IPS DF 19.7 (cell line): Measurements from ENCODE around the gene MAN1A1.

Experiments used
- DNase-seq: peaks from one replicate; pipeline ENCODE4 v3.0.0-alpha.2; 2013; ENCODE audit warnings: low read depth, low spot score

Gene MAN1A1

DNA sequence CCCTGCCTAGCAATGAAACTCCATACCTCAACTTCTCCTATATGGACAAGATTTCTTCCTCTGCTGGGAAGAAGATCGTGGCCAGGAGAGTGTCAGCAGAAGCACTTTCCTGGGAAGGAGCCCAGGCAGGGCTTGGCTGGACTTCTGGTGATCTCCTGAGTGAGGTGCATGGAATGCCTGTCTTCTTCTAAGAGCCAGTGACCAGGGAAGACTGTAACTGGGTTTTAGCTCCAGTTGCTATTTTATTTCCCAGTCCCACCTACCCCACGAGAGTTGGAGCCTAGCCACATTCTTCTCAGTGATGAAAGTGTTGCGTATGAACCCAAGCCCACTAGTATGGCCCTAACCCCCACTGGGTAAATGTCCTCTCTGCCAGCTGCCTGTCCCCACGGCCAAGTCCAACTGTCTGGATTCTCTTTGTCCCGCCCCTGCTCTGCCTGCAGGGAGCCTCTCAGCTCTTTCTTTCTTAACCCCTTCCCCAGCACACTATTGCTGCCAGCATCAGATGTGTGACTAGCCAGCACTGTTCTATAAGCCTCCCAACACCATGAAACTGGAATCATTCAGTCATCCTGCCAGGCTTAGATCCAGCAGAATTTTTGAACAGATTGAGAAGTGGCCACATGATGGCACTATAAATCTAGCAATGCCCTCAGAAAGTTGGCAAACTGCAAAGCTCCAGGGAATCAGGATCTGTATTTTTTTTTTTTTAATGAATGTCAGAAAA lies 201.3 kb downstream of the MAN1A1 start:
- no peak for DNase-seq

- DNase-seq: no peak
Observed at GRCh38 chr6:119147101-119148053, 202.2 kb downstream of the MAN1A1 start.

- DNase-seq: no peak
Observed at GRCh38 chr6:119145111-119145510, 204.4 kb downstream of the MAN1A1 start.

- DNase-seq: no peak
Observed at GRCh38 chr6:119142637-119143036, 206.9 kb downstream of the MAN1A1 start.

- no peak for DNase-seq
Observed at GRCh38 chr6:119142041-119142440, 207.5 kb downstream of the MAN1A1 start.

DNA sequence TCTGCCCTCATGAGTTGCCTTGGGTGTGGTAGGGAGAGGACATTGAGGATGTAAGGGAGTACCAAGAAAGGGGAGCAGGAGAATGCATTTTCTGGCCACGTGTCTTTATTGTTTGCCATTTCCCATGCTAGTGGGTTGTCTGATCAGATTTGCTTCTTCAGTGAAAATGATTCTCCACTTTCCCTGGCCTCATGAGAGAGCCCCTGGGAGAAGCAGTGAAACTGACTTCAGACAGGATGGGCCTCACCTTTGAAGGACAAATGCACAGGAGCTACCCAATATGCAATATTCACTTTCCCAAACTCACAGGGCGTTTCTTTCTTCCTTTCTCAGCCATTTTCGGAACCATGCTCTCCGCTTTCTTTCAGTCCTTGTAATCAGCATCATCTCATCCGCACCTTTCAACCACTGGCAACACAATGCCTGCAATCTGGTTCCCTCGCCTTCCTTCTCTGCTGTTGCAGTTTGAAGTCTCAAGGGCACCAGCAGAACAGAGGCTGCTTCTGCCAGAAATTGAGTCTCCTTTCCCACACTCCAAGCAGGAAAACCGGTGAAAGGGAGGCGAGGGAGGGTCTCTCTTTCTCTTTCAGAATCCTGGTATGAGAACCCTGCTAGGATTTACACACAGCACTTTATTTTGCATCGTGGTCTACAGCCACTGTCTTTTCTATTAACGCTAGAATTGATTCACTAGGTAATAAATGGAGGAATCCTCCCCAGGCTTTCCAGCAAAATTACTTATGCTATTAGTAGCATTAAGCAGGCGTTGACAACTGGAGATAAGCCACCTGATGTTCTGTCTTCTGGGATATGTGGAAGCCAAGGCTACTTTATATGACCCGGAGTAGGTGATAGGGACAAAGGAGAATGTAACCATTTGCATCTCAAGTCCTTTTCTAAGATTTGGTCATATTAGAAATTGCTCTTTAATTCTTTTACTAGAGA lies 209.1 kb downstream of the MAN1A1 start:
- no peak for DNase-seq

DNA sequence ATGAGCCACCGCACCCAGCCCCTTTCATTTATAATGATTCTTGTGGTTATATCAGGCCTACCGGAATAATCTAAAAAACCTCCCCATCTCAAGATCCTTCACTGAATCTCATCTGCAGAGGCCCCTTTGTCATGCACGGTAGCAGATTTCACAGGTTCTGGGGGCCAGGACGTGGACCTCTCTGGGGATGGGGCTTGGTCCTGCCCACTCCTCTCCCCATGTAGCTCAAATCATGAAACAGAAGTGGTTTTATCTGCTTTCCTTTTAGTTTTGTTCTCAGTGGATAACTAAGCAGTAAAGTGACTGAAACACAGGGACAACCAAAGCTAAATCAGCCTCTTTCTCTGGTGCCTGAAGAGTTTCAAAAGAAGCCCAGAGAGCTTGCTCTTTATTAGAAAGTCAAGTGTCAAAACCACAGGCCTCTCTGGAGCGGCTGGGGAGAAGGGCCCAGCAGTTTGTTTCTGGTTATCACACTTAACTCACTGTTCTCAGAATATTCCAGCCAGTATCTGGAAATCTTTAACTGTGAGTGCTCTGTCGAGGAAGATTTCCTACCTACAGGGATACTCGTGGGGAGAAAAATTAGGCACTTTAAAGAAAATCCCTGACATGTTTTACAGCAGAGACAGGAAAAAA lies 210.5 kb downstream of the MAN1A1 start:
- DNase-seq: no peak

DNA sequence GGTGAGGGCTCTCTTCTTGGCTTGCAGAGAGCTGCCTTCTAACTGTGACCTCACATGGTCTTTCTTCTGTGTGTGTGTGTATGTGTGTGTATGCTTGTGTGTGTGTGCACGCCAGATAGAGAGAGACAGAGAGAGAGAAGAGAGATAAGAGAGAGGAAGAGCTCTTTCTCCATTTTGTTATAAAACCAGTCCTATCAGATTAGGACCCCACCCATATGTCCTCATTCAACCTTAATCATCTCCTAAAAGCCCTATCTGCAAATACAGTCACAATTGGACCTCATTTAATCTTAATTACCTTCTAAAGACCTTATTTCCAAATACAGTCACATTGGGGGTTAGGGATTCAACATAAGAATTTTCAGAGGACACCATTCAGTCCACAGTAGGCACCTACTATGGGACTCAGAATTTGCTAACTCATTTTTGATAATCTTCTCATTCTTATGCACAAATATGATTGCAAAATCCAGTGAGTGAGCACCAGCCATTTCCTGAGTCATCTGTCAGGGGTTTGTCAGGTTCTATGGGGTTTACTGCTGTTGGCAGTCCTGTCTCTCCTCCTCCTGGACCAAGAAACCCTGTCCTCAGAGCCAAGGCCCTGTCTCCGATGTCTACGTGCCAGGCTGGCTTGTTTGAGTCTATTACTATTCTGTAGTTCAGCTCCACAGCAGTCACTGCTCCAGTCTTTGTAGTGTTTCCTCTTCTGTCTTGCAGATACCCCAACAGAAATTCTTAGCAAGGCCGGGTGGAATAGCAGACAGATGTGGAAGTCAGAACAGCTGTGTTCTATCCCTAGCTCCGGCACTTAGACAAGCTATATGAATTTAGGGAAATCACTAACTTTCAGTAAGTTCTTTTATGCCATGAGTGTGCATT lies 212.1 kb downstream of the MAN1A1 start:
- no peak for DNase-seq

GRCh38 chr6:119134752-119135151 lies 214.8 kb downstream of the MAN1A1 start:
- DNase-seq: no peak

- no peak for DNase-seq
Observed at GRCh38 chr6:119133400-119133799, 216.2 kb downstream of the MAN1A1 start.

GRCh38 chr6:119132261-119132981 lies 217.1 kb downstream of the MAN1A1 start:
- DNase-seq: no peak

DNA sequence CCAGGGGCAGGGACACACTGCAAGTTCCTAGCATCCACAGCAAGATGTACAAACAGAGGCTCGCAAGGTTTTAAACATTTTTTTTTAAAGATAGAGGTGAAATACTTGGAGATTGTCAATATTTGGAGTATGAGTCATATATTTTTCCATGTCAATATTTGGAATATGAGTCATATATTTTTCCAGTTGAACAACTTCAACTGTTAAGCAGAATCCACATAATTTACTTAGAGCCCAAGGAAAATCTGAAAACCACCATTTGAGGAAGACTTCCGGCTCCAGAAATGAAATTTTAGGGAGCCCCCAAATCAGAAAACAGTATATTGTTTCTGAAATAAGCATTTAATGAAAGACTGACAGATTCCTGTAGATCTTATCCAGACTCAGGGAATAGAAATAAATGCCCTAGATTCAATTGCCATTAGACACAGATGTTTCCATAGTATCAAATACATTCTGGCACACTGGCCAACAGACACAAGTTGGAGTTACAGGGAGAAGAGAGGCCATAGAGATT lies 219.5 kb downstream of the MAN1A1 start:
- no peak for DNase-seq

DNA sequence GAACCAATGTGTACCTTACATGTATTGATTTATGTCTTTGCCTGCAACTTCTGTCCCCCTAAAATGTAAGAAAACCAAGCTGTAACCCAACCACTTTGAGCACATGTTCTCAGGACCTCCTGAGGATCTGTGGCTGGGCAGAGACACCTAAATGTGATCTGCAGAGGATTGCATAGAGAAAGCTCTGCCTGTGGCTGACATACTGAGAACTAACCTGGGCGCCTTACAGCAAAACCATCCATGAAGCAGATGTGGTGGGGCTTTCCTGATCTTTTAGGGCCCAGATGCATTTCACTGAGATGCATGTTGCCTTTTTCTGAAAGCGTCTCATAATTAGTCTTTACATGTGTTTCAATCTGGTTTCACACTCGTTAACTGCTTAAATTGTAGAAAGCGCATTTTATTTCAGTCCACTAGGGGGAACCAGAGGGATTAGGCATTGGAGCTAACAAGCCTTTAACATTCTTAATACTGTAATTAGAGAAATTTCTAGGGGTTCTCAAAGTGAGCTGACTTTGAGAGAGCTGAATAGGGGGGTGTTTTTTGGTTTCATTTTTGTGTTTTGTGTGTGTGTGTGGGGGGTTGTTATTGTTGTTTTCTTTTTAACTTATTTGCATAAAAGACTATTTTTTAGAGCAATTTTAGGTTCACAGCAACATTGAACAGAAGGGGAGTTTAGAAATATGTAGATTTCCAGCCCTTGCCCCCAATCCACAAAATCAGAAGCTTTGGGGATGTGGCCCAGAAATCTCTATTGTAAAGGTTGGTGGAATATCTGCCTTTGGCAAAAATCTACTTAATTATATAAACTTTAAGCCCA lies 220.2 kb downstream of the MAN1A1 start:
- DNase-seq: no peak

- DNase-seq: no peak
Observed at GRCh38 chr6:119128252-119128912, 221.2 kb downstream of the MAN1A1 start.

GRCh38 chr6:119127627-119128026 lies 221.9 kb downstream of the MAN1A1 start:
- DNase-seq: no peak
